ENCODE results near the gene TAF4B. TPM values are rescaled to one million over a fixed set of nuclear protein-coding genes. Genes with fewer than 3 reads are reported as not detected.

Gene TAF4B
- total and polyA plus RNA-seq, 4 donors, result 0.10 to 4.3 (median 0.30) TPM

GRCh38 chr18:26286008-26286407, 59.8 kb downstream of the TAF4B start:
- Histone ChIP-seq H3K36me3 (ENCODE audit: control insufficient read depth in 4 of 4, insufficient read depth in 3 of 4, low read depth in 1 of 4, low read length in 3 of 4) (no peaks in the 10 kb centered on the region), H3K27me3 (ENCODE audit: control insufficient read depth in 4 of 4, insufficient read depth in 4 of 4, low read length in 3 of 4) (no peaks in the 10 kb centered on the region), H3K27ac (ENCODE audit: low read depth in 1 of 2, low read length in 2 of 2) (no peak overlapping the region), H3K9ac (ENCODE audit: low read depth in 1 of 2, low read length in 2 of 2) (no peak overlapping the region), H3K4me1 (ENCODE audit: control insufficient read depth in 4 of 4, insufficient read depth in 4 of 4, low read length in 3 of 4) (no peaks in the 10 kb centered on the region), H3K4me3 (ENCODE audit: low read depth in 1 of 3, low read length in 3 of 3) (no peak overlapping the region), H3K9me3 (ENCODE audit: control insufficient read depth in 4 of 4, low read length in 3 of 4) (no peaks in the 10 kb centered on the region)
- WGBS, result 63% methylated on average over 1 of the region's 1 CpG
- DNase-seq (ENCODE audit: low spot score), result no peak
- no peak for TF ChIP-seq RXRA (IDR thresholded peaks at IDR 0.05)
- no peak for TF ChIP-seq TAF1 (conservative IDR thresholded peaks at IDR 0.05)
- no peak for TF ChIP-seq SP1 (IDR thresholded peaks at IDR 0.05)
- no peak for TF ChIP-seq GABPA (IDR thresholded peaks at IDR 0.05 in 1 of 2, conservative IDR thresholded peaks at IDR 0.05 in 1 of 2)
- no peak for TF ChIP-seq YY1 (IDR thresholded peaks at IDR 0.05)
- no peak for TF ChIP-seq EGR1 (IDR thresholded peaks at IDR 0.05; ENCODE audit: low read depth in 2 of 2)
- no peak for TF ChIP-seq ATF3 (IDR thresholded peaks at IDR 0.05)

GRCh38 chr18:26287644-26288043, 61.4 kb downstream of the TAF4B start:
- no peaks in the 10 kb centered on the region for H3K36me3 ChIP-seq (ENCODE audit: control insufficient read depth in 4 of 4, insufficient read depth in 3 of 4, low read depth in 1 of 4, low read length in 3 of 4)
- no peaks in the 10 kb centered on the region for H3K27me3 ChIP-seq (ENCODE audit: control insufficient read depth in 4 of 4, insufficient read depth in 4 of 4, low read length in 3 of 4)
- no peaks in the 10 kb centered on the region for H3K9me3 ChIP-seq (ENCODE audit: control insufficient read depth in 4 of 4, low read length in 3 of 4)
- H3K27ac ChIP-seq (ENCODE audit: low read depth in 1 of 2, low read length in 2 of 2), result no peak overlapping the region
- H3K4me1 ChIP-seq (ENCODE audit: control insufficient read depth in 4 of 4, insufficient read depth in 4 of 4, low read length in 3 of 4), result no peaks in the 10 kb centered on the region
- TF ChIP-seq RXRA (IDR thresholded peaks at IDR 0.05) (no peak), HNF4G (IDR thresholded peaks at IDR 0.05) (no peak), EGR1 (IDR thresholded peaks at IDR 0.05; ENCODE audit: low read depth in 2 of 2) (no peak), FOXA2 (IDR thresholded peaks at IDR 0.05) (no peak), JUND (IDR thresholded peaks at IDR 0.05) (no peak), FOXA1 (IDR thresholded peaks at IDR 0.05) (no peak), MAX (IDR thresholded peaks at IDR 0.05) (no peak)
- H3K9ac ChIP-seq (ENCODE audit: low read depth in 1 of 2, low read length in 2 of 2), result no peak overlapping the region
- 89% methylated on average over 4 of the region's 4 CpGs for WGBS
- no peak overlapping the region for H3K4me3 ChIP-seq (ENCODE audit: low read depth in 1 of 3, low read length in 3 of 3)
- DNase-seq (ENCODE audit: low spot score), result no peak

- Histone ChIP-seq H3K9me3 (ENCODE audit: control insufficient read depth in 4 of 4, low read length in 3 of 4) (no peaks in the 10 kb centered on the region), H3K27me3 (ENCODE audit: control insufficient read depth in 4 of 4, insufficient read depth in 4 of 4, low read length in 3 of 4) (no peaks in the 10 kb centered on the region), H3K4me3 (ENCODE audit: low read depth in 1 of 3, low read length in 3 of 3) (no peak overlapping the region), H3K9ac (ENCODE audit: low read depth in 1 of 2, low read length in 2 of 2) (no peak overlapping the region), H3K36me3 (ENCODE audit: control insufficient read depth in 4 of 4, insufficient read depth in 3 of 4, low read depth in 1 of 4, low read length in 3 of 4) (no peaks in the 10 kb centered on the region), H3K4me1 (ENCODE audit: control insufficient read depth in 4 of 4, insufficient read depth in 4 of 4, low read length in 3 of 4) (no peaks in the 10 kb centered on the region), H3K27ac (ENCODE audit: low read depth in 1 of 2, low read length in 2 of 2) (no peak overlapping the region)
- 75% methylated on average over 3 of the region's 3 CpGs for WGBS
- TF ChIP-seq RAD21 (IDR thresholded peaks at IDR 0.05) (no peak), EGR1 (IDR thresholded peaks at IDR 0.05; ENCODE audit: low read depth in 2 of 2) (no peak)
- DNase-seq (ENCODE audit: low spot score), result no peak
These were observed 64.1 kb downstream of the TAF4B start for GRCh38 chr18:26290385-26290784.

GRCh38 chr18:26293982-26294381, 67.7 kb downstream of the TAF4B start:
- H3K9ac ChIP-seq (ENCODE audit: low read depth in 1 of 2, low read length in 2 of 2), result no peak overlapping the region
- no peaks in the 10 kb centered on the region for H3K36me3 ChIP-seq (ENCODE audit: control insufficient read depth in 4 of 4, insufficient read depth in 3 of 4, low read depth in 1 of 4, low read length in 3 of 4)
- no peak for DNase-seq (ENCODE audit: low spot score)
- TF ChIP-seq YY1 (IDR thresholded peaks at IDR 0.05) (no peak), GABPA (IDR thresholded peaks at IDR 0.05 in 1 of 2, conservative IDR thresholded peaks at IDR 0.05 in 1 of 2) (no peak), FOXA1 (IDR thresholded peaks at IDR 0.05) (no peak), REST (IDR thresholded peaks at IDR 0.05) (no peak), SP1 (IDR thresholded peaks at IDR 0.05) (no peak), HNF4G (IDR thresholded peaks at IDR 0.05) (no peak), EGR1 (IDR thresholded peaks at IDR 0.05; ENCODE audit: low read depth in 2 of 2) (no peak), MAX (IDR thresholded peaks at IDR 0.05) (no peak), ZBTB33 (IDR thresholded peaks at IDR 0.05) (no peak), HNF4A (conservative IDR thresholded peaks at IDR 0.05) (no peak), TAF1 (conservative IDR thresholded peaks at IDR 0.05) (no peak), NR2F2 (IDR thresholded peaks at IDR 0.05) (no peak)

More at GRCh38 chr18:26293982-26294381, 67.7 kb downstream of the TAF4B start:
- Histone ChIP-seq H3K27ac (ENCODE audit: low read depth in 1 of 2, low read length in 2 of 2) (no peak overlapping the region), H3K4me3 (ENCODE audit: low read depth in 1 of 3, low read length in 3 of 3) (no peak overlapping the region), H3K27me3 (ENCODE audit: control insufficient read depth in 4 of 4, insufficient read depth in 4 of 4, low read length in 3 of 4) (no peaks in the 10 kb centered on the region), H3K4me1 (ENCODE audit: control insufficient read depth in 4 of 4, insufficient read depth in 4 of 4, low read length in 3 of 4) (no peaks in the 10 kb centered on the region), H3K9me3 (ENCODE audit: control insufficient read depth in 4 of 4, low read length in 3 of 4) (no peaks in the 10 kb centered on the region)
- 90% methylated on average over 1 of the region's 1 CpG for WGBS
